Liver (tissue), 3 donors: Measurements from ENCODE around the gene KRT9.

ENCODE experiments used
- ATF3 ChIP-seq: IDR thresholded peaks from 2 replicates; pipeline ENCODE4 v1.6.1; 2016; ENCODE audit warnings: antibody characterized with exemption
- CTCF ChIP-seq: fragments of 150-350 bp; IDR thresholded peaks from 2 replicates; pipeline ENCODE4 v1.5.1; 2017; ENCODE audit warnings: improper control_type of control experiment, low read depth, low read length; ENCODE audit not compliant: missing input control
- EGR1 ChIP-seq, 2 donors: IDR thresholded peaks; 2 replicates each; pipeline ENCODE4 v1.6.1; 2016 to 2018; ENCODE audit warnings: antibody characterized with exemption in 2 of 2, low read depth in 2 of 2
- FOXA1 ChIP-seq: IDR thresholded peaks from 2 replicates; pipeline ENCODE4 v1.6.1; 2016; ENCODE audit warnings: antibody characterized with exemption
- FOXA2 ChIP-seq: IDR thresholded peaks from 2 replicates; pipeline ENCODE4 v1.6.1; 2016; ENCODE audit warnings: antibody characterized with exemption
- GABPA ChIP-seq, 2 donors: IDR thresholded peaks in 1 of 2; conservative IDR thresholded peaks in 1 of 2; 2 replicates each; pipeline ENCODE4 v1.6.1; 2016; ENCODE audit warnings: antibody characterized with exemption in 2 of 2, mild to moderate bottlenecking in 1 of 2, moderate library complexity in 1 of 2
- JUND ChIP-seq, 2 donors: IDR thresholded peaks; 2 replicates each; pipeline ENCODE4 v1.6.1; 2016; ENCODE audit warnings: antibody characterized with exemption in 2 of 2
- MAX ChIP-seq: IDR thresholded peaks from 2 replicates; pipeline ENCODE4 v1.6.1; 2016; ENCODE audit warnings: antibody characterized with exemption
- RXRA ChIP-seq, 2 donors: IDR thresholded peaks; 2 replicates each; pipeline ENCODE4 v1.6.1; 2017 to 2018; ENCODE audit warnings: antibody characterized with exemption in 2 of 2, mild to moderate bottlenecking in 1 of 2
- TAF1 ChIP-seq: conservative IDR thresholded peaks from 2 replicates; pipeline ENCODE4 v1.6.1; 2016; ENCODE audit warnings: antibody characterized with exemption, mild to moderate bottlenecking
- ZBTB33 ChIP-seq: IDR thresholded peaks from 2 replicates; pipeline ENCODE4 v1.6.1; 2016; ENCODE audit warnings: antibody characterized with exemption
- TF ChIP-seq, protein P1 (sequence below): IDR thresholded peaks from 2 replicates; pipeline ENCODE4 v1.6.1; 2016; ENCODE audit warnings: antibody characterized with exemption, mild to moderate bottlenecking
- donor health status: healthy.
- donor health status: healthy.

GRCh38 chr17:41523787-41524186 lies 48.1 kb downstream of the KRT9 start:
- TF ChIP-seq CTCF (no peak), RXRA (IDR thresholded peaks at IDR 0.05) (no peak), TAF1 (no peak), FOXA1 (no peak), ATF3 (no peak), JUND (IDR thresholded peaks at IDR 0.05) (no peak), EGR1 (IDR thresholded peaks at IDR 0.05; ENCODE audit: low read depth in 2 of 2) (no peak), GABPA (IDR thresholded peaks at IDR 0.05 in 1 of 2, conservative IDR thresholded peaks at IDR 0.05 in 1 of 2) (no peak), MAX (no peak), ZBTB33 (no peak), FOXA2 (no peak)
- TF ChIP-seq, protein P1, sequence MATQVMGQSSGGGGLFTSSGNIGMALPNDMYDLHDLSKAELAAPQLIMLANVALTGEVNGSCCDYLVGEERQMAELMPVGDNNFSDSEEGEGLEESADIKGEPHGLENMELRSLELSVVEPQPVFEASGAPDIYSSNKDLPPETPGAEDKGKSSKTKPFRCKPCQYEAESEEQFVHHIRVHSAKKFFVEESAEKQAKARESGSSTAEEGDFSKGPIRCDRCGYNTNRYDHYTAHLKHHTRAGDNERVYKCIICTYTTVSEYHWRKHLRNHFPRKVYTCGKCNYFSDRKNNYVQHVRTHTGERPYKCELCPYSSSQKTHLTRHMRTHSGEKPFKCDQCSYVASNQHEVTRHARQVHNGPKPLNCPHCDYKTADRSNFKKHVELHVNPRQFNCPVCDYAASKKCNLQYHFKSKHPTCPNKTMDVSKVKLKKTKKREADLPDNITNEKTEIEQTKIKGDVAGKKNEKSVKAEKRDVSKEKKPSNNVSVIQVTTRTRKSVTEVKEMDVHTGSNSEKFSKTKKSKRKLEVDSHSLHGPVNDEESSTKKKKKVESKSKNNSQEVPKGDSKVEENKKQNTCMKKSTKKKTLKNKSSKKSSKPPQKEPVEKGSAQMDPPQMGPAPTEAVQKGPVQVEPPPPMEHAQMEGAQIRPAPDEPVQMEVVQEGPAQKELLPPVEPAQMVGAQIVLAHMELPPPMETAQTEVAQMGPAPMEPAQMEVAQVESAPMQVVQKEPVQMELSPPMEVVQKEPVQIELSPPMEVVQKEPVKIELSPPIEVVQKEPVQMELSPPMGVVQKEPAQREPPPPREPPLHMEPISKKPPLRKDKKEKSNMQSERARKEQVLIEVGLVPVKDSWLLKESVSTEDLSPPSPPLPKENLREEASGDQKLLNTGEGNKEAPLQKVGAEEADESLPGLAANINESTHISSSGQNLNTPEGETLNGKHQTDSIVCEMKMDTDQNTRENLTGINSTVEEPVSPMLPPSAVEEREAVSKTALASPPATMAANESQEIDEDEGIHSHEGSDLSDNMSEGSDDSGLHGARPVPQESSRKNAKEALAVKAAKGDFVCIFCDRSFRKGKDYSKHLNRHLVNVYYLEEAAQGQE = no peak
